Astrocyte (in vitro differentiated cells and primary cell): ENCODE measurements around the gene PRH2. TPM values are rescaled to one million over a fixed set of nuclear protein-coding genes. Genes with fewer than 3 reads are reported as not detected.

Experiments
- DNase-seq: peaks from one replicate; pipeline ENCODE4 v3.0.0-alpha.2; 2010; ENCODE audit warnings: low read depth
- FAIRE-seq: peaks from 2 replicates; lab custom pipeline; 2011; peaks lifted over from hg19 to GRCh38; lab: Jason Lieb, UNC
- H2AFZ ChIP-seq: 2 replicates; pipeline ENCODE4 v1.6.0; 2012; ENCODE audit warnings: low read depth, low read length, inconsistent platforms
- H3K27ac ChIP-seq: 2 replicates; pipeline ENCODE4 v1.5.1; 2011; ENCODE audit warnings: low read depth, low read length, inconsistent platforms
- H3K27me3 ChIP-seq: 2 replicates; pipeline ENCODE4 v1.6.0; 2011; ENCODE audit warnings: low read length, inconsistent platforms; ENCODE audit not compliant: insufficient read depth
- H3K36me3 ChIP-seq: 2 replicates; pipeline ENCODE4 v1.5.1; 2011; ENCODE audit warnings: low read length, inconsistent platforms; ENCODE audit not compliant: insufficient read depth
- H3K4me1 ChIP-seq: 2 replicates; pipeline ENCODE4 v1.5.1; 2011; ENCODE audit warnings: low read length, inconsistent platforms; ENCODE audit not compliant: insufficient read depth
- H3K4me2 ChIP-seq: 2 replicates; pipeline ENCODE4 v1.6.0; 2012; ENCODE audit warnings: low read length, inconsistent platforms
- H3K4me3 ChIP-seq: 2 replicates; pipeline ENCODE4 v1.5.1; 2011; ENCODE audit warnings: low read depth, mild to moderate bottlenecking, low read length, inconsistent platforms; ENCODE audit not compliant: insufficient read depth
- H3K79me2 ChIP-seq: 2 replicates; pipeline ENCODE4 v1.6.0; 2012; ENCODE audit warnings: mild to moderate bottlenecking, low read length, inconsistent platforms; ENCODE audit not compliant: insufficient read depth
- H3K9ac ChIP-seq: 2 replicates; pipeline ENCODE4 v1.6.0; 2012; ENCODE audit warnings: mild to moderate bottlenecking, low read length, inconsistent platforms
- H3K9me3 ChIP-seq: 2 replicates; pipeline ENCODE4 v1.5.1; 2012; ENCODE audit warnings: low read depth, mild to moderate bottlenecking, low read length, inconsistent platforms; ENCODE audit not compliant: insufficient read depth
- H4K20me1 ChIP-seq: 2 replicates; pipeline ENCODE4 v1.6.0; 2012; ENCODE audit warnings: low read length, inconsistent platforms; ENCODE audit not compliant: insufficient read depth
- H3K27ac Mint-ChIP-seq: one replicate; pipeline ENCODE4 v1.8.0; 2021; ENCODE audit warnings: mild to moderate bottlenecking, mixed read lengths; ENCODE audit not compliant: unreplicated experiment
- H3K27me3 Mint-ChIP-seq: one replicate; pipeline ENCODE4 v1.8.0; 2021; ENCODE audit warnings: low read depth, mixed read lengths; ENCODE audit not compliant: unreplicated experiment
- H3K36me3 Mint-ChIP-seq: one replicate; pipeline ENCODE4 v1.8.0; 2021; ENCODE audit warnings: low read depth, mixed read lengths; ENCODE audit not compliant: unreplicated experiment
- H3K4me1 Mint-ChIP-seq: one replicate; pipeline ENCODE4 v1.8.0; 2021; ENCODE audit warnings: low read depth, mixed read lengths; ENCODE audit not compliant: unreplicated experiment
- H3K4me3 Mint-ChIP-seq: one replicate; pipeline ENCODE4 v1.8.0; 2021; ENCODE audit warnings: mild to moderate bottlenecking, moderate library complexity, mixed read lengths; ENCODE audit not compliant: unreplicated experiment
- H3K9me3 Mint-ChIP-seq: one replicate; pipeline ENCODE4 v1.8.0; 2021; ENCODE audit warnings: mild to moderate bottlenecking, mixed read lengths; ENCODE audit not compliant: unreplicated experiment
- CTCF ChIP-seq: IDR thresholded peaks from 2 replicates; pipeline ENCODE4 v1.5.1; 2011; ENCODE audit warnings: low read depth, mild to moderate bottlenecking, inconsistent platforms, low read length, moderate library complexity; ENCODE audit not compliant: insufficient read depth
- EZH2 ChIP-seq: IDR thresholded peaks from 2 replicates; pipeline ENCODE4 v1.6.1; 2012; ENCODE audit warnings: mild to moderate bottlenecking, low read length, inconsistent platforms; ENCODE audit not compliant: insufficient read depth
- total RNA-seq: library from RNA; stranded (reverse); gene quantifications from 2 replicates; pipeline ENCODE4 v1.2.1, GENCODE V29; 2021

PRH2 gene
- total RNA-seq, 1 donor from 2014 or later, result not detected

GRCh38 chr12:10965476-10965875 is 36.4 kb downstream of the PRH2 start:
- no peak for DNase-seq
- Histone ChIP-seq H3K4me2 (no peak overlapping the region), H3K27me3 (no peaks in the 10 kb centered on the region), H3K9me3 (no peaks in the 10 kb centered on the region), H3K27ac (no peak overlapping the region), H3K36me3 (no peaks in the 10 kb centered on the region), H3K4me3 (no peak overlapping the region), H3K4me1 (peaks cover 9% of the 10 kb centered on the region), H3K9ac (no peak overlapping the region), H2AFZ (no peak overlapping the region), H3K79me2 (no peaks in the 10 kb centered on the region), H4K20me1 (peaks cover 3% of the 10 kb centered on the region)
- Mint-ChIP-seq H3K9me3 (peaks cover 3% of the 10 kb centered on the region), H3K4me1 (peaks cover 2% of the 10 kb centered on the region), H3K36me3 (peaks cover 8% of the 10 kb centered on the region), H3K4me3 (no peak overlapping the region), H3K27me3 (no peaks in the 10 kb centered on the region), H3K27ac (no peak overlapping the region)
- FAIRE-seq, result peak; percentile 72
- TF ChIP-seq EZH2 (no peak), CTCF (no peak)

GRCh38 chr12:10966314-10966713 is 37.3 kb downstream of the PRH2 start:
- no peak for DNase-seq
- TF ChIP-seq EZH2 (no peak), CTCF (no peak)
- no peak for FAIRE-seq
- H3K36me3 ChIP-seq, result no peaks in the 10 kb centered on the region
- H3K4me1 ChIP-seq, result peaks cover 9% of the 10 kb centered on the region
- Mint-ChIP-seq H3K4me1 (peaks cover 2% of the 10 kb centered on the region), H3K27me3 (no peaks in the 10 kb centered on the region), H3K27ac (no peak overlapping the region), H3K9me3 (peaks cover 3% of the 10 kb centered on the region), H3K4me3 (no peak overlapping the region), H3K36me3 (peaks cover 8% of the 10 kb centered on the region)
- no peak overlapping the region for H3K4me2 ChIP-seq
- H3K27me3 ChIP-seq, result no peaks in the 10 kb centered on the region
- no peak overlapping the region for H3K9ac ChIP-seq
- no peak overlapping the region for H3K27ac ChIP-seq
- H3K79me2 ChIP-seq, result no peaks in the 10 kb centered on the region
- no peaks in the 10 kb centered on the region for H3K9me3 ChIP-seq
- H4K20me1 ChIP-seq, result peaks cover 3% of the 10 kb centered on the region
- no peak overlapping the region for H2AFZ ChIP-seq
- H3K4me3 ChIP-seq, result no peak overlapping the region

- peak; percentile 52 for DNase-seq
- H3K9me3 ChIP-seq, result no peaks in the 10 kb centered on the region
- Mint-ChIP-seq H3K4me1 (peaks cover 2% of the 10 kb centered on the region), H3K4me3 (no peak overlapping the region), H3K27me3 (no peaks in the 10 kb centered on the region), H3K36me3 (peaks cover 5% of the 10 kb centered on the region), H3K27ac (no peak overlapping the region), H3K9me3 (peaks cover 3% of the 10 kb centered on the region)
- TF ChIP-seq CTCF (no peak), EZH2 (no peak)
- no peaks in the 10 kb centered on the region for H3K27me3 ChIP-seq
- H3K79me2 ChIP-seq, result no peaks in the 10 kb centered on the region
- peaks cover 9% of the 10 kb centered on the region for H3K4me1 ChIP-seq
- no peaks in the 10 kb centered on the region for H3K36me3 ChIP-seq
- no peak for FAIRE-seq
- H3K9ac ChIP-seq, result no peak overlapping the region
- H3K4me2 ChIP-seq, result no peak overlapping the region
- no peak overlapping the region for H2AFZ ChIP-seq
- peaks cover 3% of the 10 kb centered on the region for H4K20me1 ChIP-seq
- no peak overlapping the region for H3K4me3 ChIP-seq
- H3K27ac ChIP-seq, result no peak overlapping the region
Observed at GRCh38 chr12:10967409-10967808, 38.4 kb downstream of the PRH2 start.
